ENCODE measurements around the gene COLGALT1.
"Not testable (repeated sequence)": the region's sequence is repeated elsewhere in the genome, so short reads cannot be mapped to it uniquely, and the experiment has no call there.

Gene COLGALT1
- 167 to 554 (median 348) reads per million in 17 experiments for total RNA-seq

- DNase-seq: peak; percentile 100
Measured at GRCh38 chr19:17555480-17555928, at the start of gene COLGALT1. Gene COLGALT1 (plus strand): TSS chr19:17555649. CDS start chr19:17555714, 65 bp downstream.

GRCh38 chr19:17506745-17507144, 48.7 kb upstream of the COLGALT1 start:
- no peak for DNase-seq

- not testable (repeated sequence) for DNase-seq
Measured at GRCh38 chr19:17508558-17508933, 46.9 kb upstream of the COLGALT1 start.

GRCh38 chr19:17510220-17510993, 45.0 kb upstream of the COLGALT1 start:
- peak; percentile 30 to 59 (median 47) for DNase-seq

GRCh38 chr19:17511724-17512573, 43.5 kb upstream of the COLGALT1 start:
- peak; percentile 86 to 95 (median 92) for DNase-seq

GRCh38 chr19:17512574-17512939, 42.9 kb upstream of the COLGALT1 start:
- DNase-seq: peak in 3 of 4 experiments; percentile 31 to 56 (median 48)

- DNase-seq: no peak
Measured at GRCh38 chr19:17515408-17516149, 39.9 kb upstream of the COLGALT1 start.

GRCh38 chr19:17517898-17518297, 37.6 kb upstream of the COLGALT1 start:
- DNase-seq: no peak

- DNase-seq: not testable (repeated sequence)
Measured at GRCh38 chr19:17518654-17519053, 36.8 kb upstream of the COLGALT1 start.

GRCh38 chr19:17519967-17520366, 35.5 kb upstream of the COLGALT1 start:
- DNase-seq: no peak

GRCh38 chr19:17520865-17521264, 34.6 kb upstream of the COLGALT1 start:
- no peak for DNase-seq

GRCh38 chr19:17522988-17523872, 32.2 kb upstream of the COLGALT1 start:
- peak; percentile 80 to 93 (median 90) for DNase-seq

- no peak for DNase-seq
Measured at GRCh38 chr19:17524651-17525050, 30.8 kb upstream of the COLGALT1 start.

GRCh38 chr19:17525141-17525540, 30.3 kb upstream of the COLGALT1 start:
- no peak for DNase-seq

- DNase-seq: no peak
Measured at GRCh38 chr19:17526922-17527321, 28.5 kb upstream of the COLGALT1 start.

- DNase-seq: no peak
Measured at GRCh38 chr19:17527326-17527725, 28.1 kb upstream of the COLGALT1 start.

- no peak for DNase-seq
Measured at GRCh38 chr19:17528610-17529009, 26.8 kb upstream of the COLGALT1 start.

GRCh38 chr19:17529239-17530158, 25.9 kb upstream of the COLGALT1 start:
- no peak for DNase-seq

- peak in 3 of 4 experiments; percentile 40 to 60 (median 45) for DNase-seq
Measured at GRCh38 chr19:17530586-17530985, 24.9 kb upstream of the COLGALT1 start.

- no peak for DNase-seq
Measured at GRCh38 chr19:17532116-17532515, 23.3 kb upstream of the COLGALT1 start.

- DNase-seq: no peak
Measured at GRCh38 chr19:17532557-17532956, 22.9 kb upstream of the COLGALT1 start.
